GM12891 (cell line): Measurements from ENCODE around the gene MRI1.
A peak's percentile ranks its signal among the peaks of the same experiment; 100 is the strongest.
"Not testable (repeated sequence)": the region's sequence is repeated elsewhere in the genome, so short reads cannot be mapped to it uniquely, and the experiment has no call there.

Source experiments
- DNase-seq: peaks from one replicate; pipeline ENCODE4 v3.0.0; 2011; ENCODE audit warnings: low spot score; ENCODE audit not compliant: insufficient read length
- FAIRE-seq: peaks from 2 replicates; lab custom pipeline; 2011; peaks lifted over from hg19 to GRCh38; lab: Jason Lieb, UNC
- PAX5 ChIP-seq: IDR thresholded peaks from 2 replicates; pipeline ENCODE4 v1.6.1; 2011; ENCODE audit warnings: low read length, moderate library complexity, mild to moderate bottlenecking; ENCODE audit not compliant: insufficient read depth, severe bottlenecking
- POLR2A ChIP-seq: IDR thresholded peaks from 2 replicates; pipeline ENCODE4 v1.6.1; 2011; ENCODE audit warnings: low read depth, low read length, control low read depth
- POLR2AphosphoS5 ChIP-seq: IDR thresholded peaks from 2 replicates; pipeline ENCODE4 v1.6.1; 2011; ENCODE audit warnings: low read depth, low read length, control low read depth
- POU2F2 ChIP-seq: IDR thresholded peaks from 2 replicates; pipeline ENCODE4 v1.6.1; 2011; ENCODE audit warnings: low read depth, mild to moderate bottlenecking, control low read depth, low read length, moderate library complexity
- SPI1 ChIP-seq: IDR thresholded peaks from 2 replicates; pipeline ENCODE4 v1.6.1; 2011; ENCODE audit warnings: low read depth, low read length, control low read depth
- TAF1 ChIP-seq: IDR thresholded peaks from 2 replicates; pipeline ENCODE4 v1.6.1; 2011; ENCODE audit warnings: low read depth, low read length, control low read depth

MRI1 gene

DNA sequence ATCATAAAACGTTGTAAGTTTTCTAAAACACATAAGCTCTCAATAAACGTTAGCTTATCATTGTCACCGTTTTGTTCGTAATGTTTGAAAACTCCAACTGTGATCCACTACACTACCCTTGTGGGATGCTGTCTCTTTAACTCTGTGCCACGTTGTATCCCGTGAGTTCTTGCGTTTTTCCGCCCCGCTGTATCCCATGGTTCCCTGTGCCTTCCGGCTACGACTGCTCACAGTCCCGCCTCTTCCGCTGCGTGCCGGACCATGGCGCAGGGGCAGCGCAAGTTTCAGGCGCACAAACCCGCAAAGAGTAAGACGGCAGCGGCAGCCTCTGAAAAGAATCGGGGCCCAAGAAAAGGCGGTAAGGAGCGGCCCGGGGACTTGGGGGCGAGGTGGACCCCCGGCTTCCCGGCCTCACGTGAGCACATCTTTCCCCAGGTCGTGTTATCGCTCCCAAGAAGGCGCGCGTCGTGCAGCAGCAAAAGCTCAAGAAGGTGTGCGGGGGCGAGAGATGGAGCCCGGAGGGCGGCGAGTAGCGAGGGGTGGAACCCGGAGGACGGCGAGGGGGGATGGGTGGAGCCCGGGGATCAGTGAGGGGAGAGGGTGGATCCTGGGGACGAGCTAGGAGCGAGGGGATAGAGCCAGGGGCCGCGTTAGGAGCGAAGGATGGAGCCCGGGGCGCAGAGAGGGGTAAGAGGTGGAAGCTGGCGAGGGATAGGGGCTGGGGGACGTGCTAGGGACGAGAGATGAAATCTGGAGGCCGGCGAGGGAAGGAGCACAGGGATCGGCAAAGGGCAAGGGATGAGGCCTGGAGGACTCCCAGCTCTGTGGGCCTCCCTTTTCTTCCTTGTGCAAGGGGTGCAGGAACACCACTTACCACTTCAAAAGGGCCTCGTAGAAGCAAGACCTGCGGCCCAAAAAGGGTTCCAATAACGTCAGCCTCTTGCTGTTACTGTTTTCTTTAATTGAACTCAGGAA lies 10.2 kb downstream of the MRI1 start, which contains the start of gene C19orf53:
Gene C19orf53, plus strand, starts transcription at position 240 of the 975 bp plus-strand sequence. Its CDS starts 22 bp downstream, at position 262.
- FAIRE-seq, result peak; percentile 98
- TF ChIP-seq TAF1, result peak; percentile 87
- TF ChIP-seq POU2F2, result peak; percentile 55; the same call in 1 of the 2 replicates
- TF ChIP-seq POLR2A, result peak; percentile 87
- peak; percentile 88 for TF ChIP-seq POLR2AphosphoS5
- no peak for TF ChIP-seq PAX5
- TF ChIP-seq SPI1, result no peak
- DNase-seq, result peak; percentile 89

DNA sequence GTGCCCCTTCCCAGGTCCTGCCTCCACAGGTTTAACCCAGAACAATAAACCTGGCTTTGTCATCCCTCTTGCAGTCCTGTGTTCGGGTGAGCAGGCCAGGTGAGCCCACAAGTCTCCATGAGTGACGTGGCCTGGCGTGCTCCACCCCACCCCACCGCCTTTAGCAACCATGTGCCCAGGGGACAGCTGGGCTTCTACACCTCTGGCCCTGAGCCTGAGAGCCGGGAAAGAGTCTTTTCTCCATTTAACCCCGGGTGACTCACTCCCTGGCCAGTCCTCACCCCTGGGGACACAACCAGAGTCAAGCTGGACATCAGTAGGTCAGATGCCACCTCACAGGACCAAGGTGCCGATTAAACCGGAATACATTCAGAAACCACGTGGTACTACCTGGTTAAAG lies 14.1 kb downstream of the MRI1 start:
- no peak for DNase-seq
- TF ChIP-seq POLR2A (no peak), POLR2AphosphoS5 (no peak), PAX5 (no peak), TAF1 (no peak), POU2F2 (no peak), SPI1 (no peak)
- FAIRE-seq, result no peak

DNA sequence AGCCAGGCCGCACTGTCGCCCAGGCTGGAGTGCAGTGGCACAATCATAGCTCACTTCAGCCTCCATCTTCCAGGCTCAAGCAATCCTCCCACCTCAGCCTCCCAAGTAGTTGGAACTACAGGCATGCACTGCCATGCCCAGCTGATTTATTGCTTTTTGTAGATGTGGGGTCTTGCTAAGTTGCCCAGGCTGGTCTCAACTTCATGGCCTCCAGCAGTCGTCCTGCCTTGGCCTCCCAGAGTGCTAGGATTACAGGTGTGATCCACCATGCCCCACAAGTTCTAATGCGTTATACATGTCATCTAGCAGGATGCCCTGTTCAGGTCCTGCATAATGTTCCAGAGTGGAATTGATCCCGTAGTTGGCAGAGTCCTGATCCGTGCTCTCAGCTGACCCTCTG lies 14.5 kb downstream of the MRI1 start:
- FAIRE-seq (no peak), DNase-seq (no peak)
- TF ChIP-seq POLR2AphosphoS5, result no peak; the same call in 1 of the 2 replicates
- no peak for TF ChIP-seq SPI1
- TF ChIP-seq POLR2A, result no peak
- TF ChIP-seq POU2F2, result no peak
- TF ChIP-seq TAF1, result no peak
- TF ChIP-seq PAX5, result no peak

DNA sequence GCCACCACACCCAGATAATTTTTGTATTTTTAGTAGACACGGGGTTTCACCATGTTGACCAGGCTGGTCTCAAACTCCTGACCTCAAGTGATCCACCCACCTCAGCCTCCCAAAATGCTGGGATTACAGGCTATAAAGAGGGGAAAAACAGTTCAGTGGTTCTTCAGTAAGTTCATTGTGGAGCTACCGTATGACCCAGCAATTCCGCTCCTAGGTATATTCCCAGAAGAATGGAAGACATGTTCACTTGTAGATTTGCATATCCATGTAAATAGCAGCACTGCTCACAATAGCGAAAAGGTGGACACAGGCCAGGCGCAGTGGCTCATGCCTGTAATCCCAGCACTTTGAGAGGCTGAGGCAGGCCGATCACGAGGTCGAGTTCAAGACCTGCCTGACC lies 15.5 kb downstream of the MRI1 start:
- not testable (repeated sequence) for FAIRE-seq, DNase-seq

DNA sequence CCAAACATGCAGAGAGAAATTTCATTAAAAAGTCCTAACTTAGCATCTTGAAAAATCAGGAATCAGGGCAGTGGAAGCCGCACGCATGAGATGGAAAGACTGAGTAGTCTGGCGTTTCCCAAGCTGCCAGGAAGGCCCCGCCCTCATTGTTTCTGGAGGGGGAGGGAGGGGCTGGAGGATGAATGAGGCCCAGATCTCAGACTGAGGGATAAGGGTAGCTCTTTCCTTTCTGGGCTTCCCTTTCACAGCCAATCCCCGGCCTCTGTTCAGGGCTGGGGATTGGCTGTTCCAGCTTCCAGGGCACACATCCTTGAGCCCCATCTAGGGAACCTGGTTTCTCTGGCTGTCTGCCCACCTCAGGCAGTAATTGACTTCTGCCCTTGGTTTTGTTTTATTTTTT lies 17.2 kb downstream of the MRI1 start:
- FAIRE-seq (no peak), DNase-seq (no peak)
- TF ChIP-seq POLR2AphosphoS5, result no peak
- TF ChIP-seq PAX5, result no peak
- TF ChIP-seq TAF1, result no peak
- TF ChIP-seq POU2F2, result no peak
- no peak for TF ChIP-seq SPI1
- no peak for TF ChIP-seq POLR2A

DNA sequence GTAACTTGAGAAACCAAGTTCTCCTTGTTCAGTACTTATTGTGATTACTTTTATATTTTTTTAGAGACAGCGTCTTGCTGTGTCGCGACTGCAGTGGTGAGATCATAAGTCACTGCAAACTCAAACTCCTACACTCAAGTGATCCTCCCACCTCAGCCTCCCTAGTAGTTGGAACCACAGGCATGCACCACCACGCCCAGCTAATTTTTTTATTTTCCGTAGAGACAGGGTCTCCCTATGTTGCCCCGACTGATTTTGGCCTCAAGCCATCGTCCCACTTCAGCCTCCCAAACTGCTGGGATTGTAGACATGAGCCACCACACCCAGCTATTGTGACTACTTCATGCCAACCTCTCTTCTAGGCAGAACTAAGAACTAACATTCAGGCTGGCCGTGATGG lies 18.2 kb downstream of the MRI1 start:
- no peak for DNase-seq
- no peak for FAIRE-seq
- TF ChIP-seq POLR2A (no peak), PAX5 (no peak), POU2F2 (no peak), TAF1 (no peak), SPI1 (no peak), POLR2AphosphoS5 (no peak)

DNA sequence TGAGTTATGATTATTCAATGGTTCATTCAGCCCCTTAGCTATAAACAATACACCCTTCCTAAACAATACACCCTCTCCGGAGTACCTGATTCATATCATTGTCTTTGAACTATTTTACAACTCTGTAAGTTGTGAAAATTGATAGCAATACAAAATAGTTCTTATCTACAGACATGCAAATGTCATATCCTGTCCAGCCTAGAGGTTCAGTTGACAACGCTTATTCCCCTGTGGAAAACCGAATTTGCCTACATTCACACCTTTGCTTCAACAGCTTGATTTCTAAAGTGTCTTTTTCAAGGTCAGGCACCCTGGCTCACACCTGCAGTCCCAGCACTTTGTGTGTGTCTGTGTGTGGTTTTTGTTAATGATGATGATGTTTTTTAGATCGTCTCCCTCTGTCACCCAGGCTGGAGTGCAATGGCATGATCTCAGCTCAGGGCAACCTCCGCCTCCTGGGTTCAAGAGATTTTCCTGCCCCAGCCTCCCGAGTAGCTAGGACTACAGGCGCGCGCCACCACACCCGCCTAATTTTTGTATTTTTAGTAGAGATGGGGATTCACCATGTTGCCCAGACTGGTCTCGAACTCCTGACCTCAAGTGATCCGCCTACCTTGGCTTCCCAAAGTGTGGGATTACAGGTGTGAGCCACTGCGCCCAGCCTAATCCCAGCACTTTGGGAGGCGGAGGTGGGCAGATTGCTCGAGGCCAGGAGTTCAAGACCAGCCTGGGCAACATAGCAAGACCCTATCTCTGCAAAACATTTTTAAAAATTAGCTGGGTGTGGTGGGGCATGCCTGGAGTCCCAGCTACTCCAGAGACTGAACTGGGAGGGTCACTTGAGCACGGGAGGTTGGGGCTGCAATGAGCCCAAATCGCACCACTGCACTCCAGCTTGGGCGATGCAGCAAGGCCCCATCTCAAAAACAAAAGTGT lies 19.5 kb downstream of the MRI1 start:
- TF ChIP-seq POLR2A (no peak), TAF1 (no peak), SPI1 (no peak), POU2F2 (no peak), PAX5 (no peak), POLR2AphosphoS5 (no peak)
- DNase-seq, result no peak
- no peak for FAIRE-seq

DNA sequence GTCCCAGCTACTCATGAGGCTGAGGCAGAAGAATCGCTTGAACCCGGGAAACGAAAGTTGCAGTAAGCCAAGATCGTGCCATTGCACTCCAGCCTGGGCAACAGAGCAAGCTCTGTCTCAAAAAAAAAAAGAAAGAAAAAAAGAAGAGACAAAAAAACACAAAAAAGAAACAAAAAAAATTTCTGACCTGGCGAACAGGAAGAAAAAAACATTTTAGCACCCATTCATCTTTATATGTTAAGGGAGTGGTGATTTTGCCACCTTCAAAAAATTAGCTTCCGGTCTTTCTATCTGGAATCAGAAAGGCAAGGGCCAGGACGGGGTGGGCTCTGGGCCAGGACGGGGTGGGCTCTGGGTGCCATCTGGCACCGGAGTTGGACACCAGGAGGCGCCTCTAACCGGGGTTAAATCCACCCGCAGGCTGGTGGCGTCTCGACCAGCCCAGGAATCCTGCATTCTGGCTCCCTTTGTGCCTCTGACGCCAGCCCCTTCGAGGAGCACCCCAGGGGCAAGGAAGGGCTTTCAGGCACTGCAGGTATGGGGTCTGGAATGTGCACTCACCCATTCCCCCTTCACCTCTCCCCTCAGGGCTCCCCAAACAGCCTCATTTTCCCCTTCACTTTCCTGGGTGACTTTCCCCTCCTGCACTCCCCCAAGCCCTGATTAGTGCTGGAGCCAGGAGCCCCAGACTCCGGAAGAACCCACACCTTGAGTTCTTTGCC lies 20.6 kb downstream of the MRI1 start:
- DNase-seq, result no peak
- TF ChIP-seq TAF1 (no peak), POLR2AphosphoS5 (no peak), PAX5 (no peak), POLR2A (no peak), SPI1 (no peak), POU2F2 (no peak)

DNA sequence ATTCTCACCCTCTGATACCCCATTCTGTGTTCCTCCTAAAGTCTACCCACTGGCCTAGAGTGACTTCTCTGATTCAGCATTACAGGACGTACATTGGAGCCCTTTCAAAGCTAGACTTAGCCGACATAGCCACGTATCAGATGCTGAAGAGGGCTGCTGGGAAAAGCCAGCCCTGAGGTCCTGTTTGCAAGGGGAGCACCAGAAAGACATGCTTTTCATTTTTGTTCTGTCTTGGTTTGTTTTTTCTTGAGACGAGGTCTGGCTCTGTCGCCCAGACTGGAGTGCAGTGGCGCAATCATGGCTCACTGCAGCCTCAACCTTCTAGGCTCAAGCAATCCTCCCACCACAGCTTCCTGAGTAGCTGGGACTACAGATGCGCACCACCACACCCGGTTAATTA lies 24.7 kb downstream of the MRI1 start:
- DNase-seq (no peak), FAIRE-seq (no peak)
- TF ChIP-seq POLR2A, result no peak
- TF ChIP-seq SPI1, result no peak
- no peak for TF ChIP-seq TAF1
- no peak for TF ChIP-seq PAX5
- TF ChIP-seq POU2F2, result no peak
- TF ChIP-seq POLR2AphosphoS5, result no peak

More for the DNA sequence above, 20.6 kb downstream of the MRI1 start:
- no peak for FAIRE-seq

DNA sequence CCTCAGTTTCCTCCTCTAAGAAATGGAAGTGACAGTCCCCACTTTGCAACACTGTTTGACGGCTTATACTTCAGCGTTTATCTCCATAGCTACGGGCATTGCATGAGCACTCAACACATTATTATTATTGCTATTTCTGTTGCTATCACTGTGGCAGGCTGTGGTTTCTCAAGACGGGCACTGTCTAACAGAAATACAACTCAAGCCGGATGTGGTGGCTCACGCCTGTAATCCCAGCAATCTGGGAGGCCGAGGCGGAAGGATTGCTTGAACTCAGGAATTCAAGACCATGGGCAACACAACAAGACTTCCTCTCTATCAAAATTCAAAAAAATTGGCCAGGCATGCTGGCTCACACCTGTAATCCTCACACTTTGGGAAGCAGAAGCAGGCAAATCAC lies 26.0 kb downstream of the MRI1 start:
- DNase-seq, result no peak
- FAIRE-seq, result no peak
- no peak for TF ChIP-seq POU2F2
- no peak for TF ChIP-seq POLR2AphosphoS5
- no peak for TF ChIP-seq TAF1
- TF ChIP-seq PAX5, result no peak
- TF ChIP-seq POLR2A, result no peak
- no peak for TF ChIP-seq SPI1

DNA sequence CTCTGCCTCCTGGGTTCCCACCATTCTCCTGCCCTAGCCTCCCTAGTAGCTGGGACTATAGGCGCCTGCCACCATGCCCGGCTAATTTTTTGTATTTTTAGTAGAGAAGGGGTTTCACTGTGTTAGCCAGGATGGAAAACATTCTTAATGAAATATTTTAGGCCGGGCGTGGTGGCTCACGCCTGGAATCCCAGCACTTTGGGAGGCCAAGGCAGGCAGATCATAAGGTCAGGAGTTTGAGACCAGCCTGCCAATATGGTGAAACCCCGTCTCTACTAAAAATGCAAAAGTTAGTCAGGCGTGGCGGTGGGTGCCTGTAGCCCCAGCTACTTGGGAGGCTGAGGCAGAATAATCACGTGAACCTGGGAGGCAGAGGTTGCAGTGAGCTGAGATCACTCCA lies 29.0 kb downstream of the MRI1 start:
- DNase-seq, FAIRE-seq: not testable (repeated sequence)
